Right lobe of liver (tissue), 4 donors: ENCODE measurements around the gene GPC4.

Source experiments
- CTCF ChIP-seq, 4 donors: fragments of 200-600 bp in 3 of 4; fragments of 450-650 bp in 1 of 4; IDR thresholded peaks; one replicate each; pipeline versions ENCODE4 v1.5.1 to v1.8.0; 2016 to 2022; ENCODE audit warnings: antibody characterized with exemption in 4 of 4, mild to moderate bottlenecking in 2 of 4
- POLR2A ChIP-seq: fragments of 450-650 bp; IDR thresholded peaks from one replicate; pipeline ENCODE4 v1.6.1; 2017; ENCODE audit warnings: antibody characterized with exemption, mild to moderate bottlenecking
- donor health status: DM: no; HTN: no; CAD: no.
- donor health status: DM: no; HTN: no; CAD: no.
- donor health status: DM: no; HTN: yes; CAD: no.

- no peak for TF ChIP-seq CTCF (IDR thresholded peaks at IDR 0.05)
- no peak for TF ChIP-seq POLR2A
These were observed 109.0 kb downstream of the GPC4 start for GRCh38 chrX:133306316-133306715.
